SW480 (cell line): ENCODE data around the gene HOGA1.
"Not testable (repeated sequence)": the region's sequence is repeated elsewhere in the genome, so short reads cannot be mapped to it uniquely, and the experiment has no call there.

Experiments used
- DNase-seq: peaks from one replicate; pipeline ENCODE4 v3.0.0-alpha.2; 2016; ENCODE audit warnings: low spot score

Gene HOGA1

DNA sequence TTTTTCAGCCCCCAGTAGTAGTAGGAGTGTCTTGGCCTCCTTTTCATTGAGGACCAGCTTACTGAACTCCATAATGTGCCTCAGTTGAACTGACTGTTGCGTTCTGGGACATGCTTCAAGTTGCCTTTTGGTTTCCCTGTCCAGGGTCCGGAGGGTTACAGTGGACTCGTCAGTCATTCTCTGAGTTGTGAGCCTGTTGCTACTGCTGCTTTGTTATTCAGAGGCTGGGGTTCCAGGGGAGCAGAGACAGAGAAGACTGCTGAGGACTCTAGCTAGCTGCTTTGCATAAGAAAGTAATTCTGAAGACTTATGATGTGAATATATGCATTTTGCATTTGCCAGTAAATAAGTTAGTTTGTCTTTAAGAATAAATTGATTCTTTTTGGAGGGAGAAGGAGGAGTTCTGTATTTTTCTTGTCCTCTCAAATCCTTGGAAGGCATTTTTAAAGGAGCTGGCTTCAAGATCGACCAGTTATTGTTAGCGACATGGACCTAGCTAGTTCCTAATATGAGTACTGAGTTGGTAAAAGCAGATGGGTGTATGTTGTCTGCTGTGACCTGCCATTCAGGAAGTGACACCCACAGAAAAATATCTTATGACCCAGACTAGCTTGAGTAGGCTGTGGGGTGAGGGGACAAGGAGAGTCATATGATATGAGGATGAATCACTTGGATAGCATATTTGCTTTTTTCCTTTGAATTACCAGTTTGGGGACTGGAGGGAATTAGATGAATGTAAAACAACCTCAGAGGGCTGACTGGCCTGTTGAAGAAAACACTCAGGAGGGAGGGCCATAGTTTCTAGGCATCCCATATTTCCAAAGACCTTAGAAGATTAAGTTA, 64.6 kb downstream of the HOGA1 start:
- DNase-seq: peak; percentile 51

DNA sequence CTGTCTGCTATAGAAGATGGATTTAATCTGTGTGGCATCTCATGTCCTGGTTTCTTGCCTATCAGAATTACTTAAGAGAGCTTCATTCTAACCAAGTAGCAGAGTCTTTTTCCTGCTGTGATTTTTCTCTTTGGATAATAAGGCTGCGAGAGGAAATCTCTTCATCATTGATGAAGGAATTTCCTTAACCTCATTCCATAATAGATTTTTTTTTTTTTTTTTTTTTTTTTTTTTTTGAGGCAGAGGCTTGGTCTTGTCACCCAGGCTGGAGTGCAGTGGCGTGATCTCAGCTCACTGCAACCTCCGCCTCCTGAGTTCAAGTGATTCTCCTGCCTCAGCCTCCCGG, 65.2 kb downstream of the HOGA1 start:
- not testable (repeated sequence) for DNase-seq

DNA sequence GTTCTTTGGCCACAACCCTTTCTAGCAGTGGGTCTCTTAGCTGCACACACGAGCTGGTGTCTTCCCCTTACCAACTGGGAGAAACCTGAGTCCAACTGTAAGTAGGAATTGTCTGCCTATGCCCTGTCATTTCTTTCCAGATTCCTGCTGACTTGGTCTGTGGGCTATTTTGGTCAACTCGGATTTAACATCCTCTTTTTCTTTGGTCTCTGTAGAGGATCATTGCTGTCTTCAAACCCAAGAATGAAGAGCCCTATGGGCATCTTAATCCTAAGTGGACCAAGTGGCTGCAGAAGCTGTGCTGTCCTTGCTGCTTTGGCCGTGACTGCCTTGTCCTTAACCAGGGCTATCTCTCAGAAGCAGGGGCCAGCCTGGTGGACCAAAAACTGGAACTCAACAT, 66.5 kb downstream of the HOGA1 start:
- DNase-seq: no peak

DNA sequence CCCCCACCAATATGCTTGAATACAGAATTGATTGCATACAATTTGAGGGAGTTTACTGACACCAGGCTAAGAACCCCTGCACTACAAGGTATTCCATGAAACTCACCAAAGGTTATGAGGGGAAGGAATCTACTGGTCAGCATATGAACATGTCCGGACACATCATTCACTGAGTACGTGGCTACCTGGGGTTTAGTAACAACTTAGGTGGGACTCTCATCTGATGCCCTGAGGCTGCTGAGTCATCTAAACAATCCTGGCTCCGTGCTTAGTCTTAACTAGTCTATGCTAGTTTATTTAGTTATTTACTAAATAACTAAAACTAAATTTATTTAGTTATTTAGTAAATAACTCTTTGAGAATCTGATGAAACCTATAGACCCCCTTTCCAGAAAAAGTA, 67.6 kb downstream of the HOGA1 start:
- peak; percentile 8 for DNase-seq

DNA sequence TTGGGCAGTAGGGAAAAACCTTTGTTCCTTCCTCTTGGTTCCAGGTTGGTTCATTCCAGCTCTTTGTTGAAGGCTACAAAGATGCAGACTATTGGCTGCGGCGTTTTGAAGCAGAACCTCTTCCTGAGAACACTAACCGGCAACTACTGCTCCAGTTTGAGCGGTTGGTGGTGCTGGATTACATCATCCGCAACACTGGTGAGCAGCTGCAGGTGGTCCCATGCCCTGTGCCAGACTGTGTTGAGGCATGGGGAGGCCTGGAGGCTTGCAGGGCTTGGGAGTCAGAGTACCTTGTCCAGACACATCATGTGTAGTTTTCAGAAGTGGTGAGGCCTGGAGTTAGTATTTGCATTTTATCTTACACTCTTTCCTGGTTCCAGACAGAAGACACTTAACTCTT, 72.6 kb downstream of the HOGA1 start:
- no peak for DNase-seq

DNA sequence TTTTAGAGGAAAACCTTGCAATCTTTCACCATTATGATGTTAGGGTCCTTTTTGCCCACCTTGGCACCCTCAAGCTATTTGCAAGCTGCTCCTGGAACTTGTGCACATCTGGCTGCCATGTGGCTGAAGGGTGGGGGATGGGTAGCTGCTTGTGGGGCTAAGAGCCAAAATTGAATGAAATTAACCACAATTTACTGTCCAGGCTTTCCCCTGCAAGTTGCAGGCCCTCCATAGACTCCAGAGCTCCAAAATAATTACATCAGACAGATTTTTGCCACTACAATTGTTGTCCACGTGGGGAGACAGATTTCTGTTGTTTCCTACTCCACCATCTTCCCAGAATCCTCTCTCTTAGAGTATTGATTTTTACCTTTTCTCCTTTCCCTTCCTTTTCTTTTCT, 75.4 kb downstream of the HOGA1 start:
- DNase-seq: no peak
